ENCODE results near the gene THRAP3.
"Not testable (repeated sequence)": the region's sequence is repeated elsewhere in the genome, so short reads cannot be mapped to it uniquely, and the experiment has no call there.

The THRAP3 gene

GRCh38 chr1:36251794-36252481 lies 27.7 kb downstream of the THRAP3 start:
- no peak for DNase-seq (ENCODE audit: low spot score)
- no peak for TF ChIP-seq CTCF (IDR thresholded peaks at IDR 0.05; ENCODE audit: extremely low read depth, insufficient read depth, missing control alignments)
- in situ Hi-C loops (cut with MboI; ENCODE audit: low pct_unique_long_range_greater_than_20kb, low sequenced_read_pairs, unreplicated experiment) = no loop called here

GRCh38 chr1:36252482-36252824 lies 28.2 kb downstream of the THRAP3 start:
- DNase-seq (ENCODE audit: low spot score); in situ Hi-C loops (cut with MboI; ENCODE audit: low pct_unique_long_range_greater_than_20kb, low sequenced_read_pairs, unreplicated experiment): not testable (repeated sequence)

GRCh38 chr1:36253161-36253862 lies 29.1 kb downstream of the THRAP3 start:
- in situ Hi-C loops (cut with MboI; ENCODE audit: low pct_unique_long_range_greater_than_20kb, low sequenced_read_pairs, unreplicated experiment) = no loop called here
- TF ChIP-seq CTCF (IDR thresholded peaks at IDR 0.05; ENCODE audit: extremely low read depth, insufficient read depth, missing control alignments) = no peak

GRCh38 chr1:36256558-36257374 lies 32.5 kb downstream of the THRAP3 start:
- no peak for TF ChIP-seq CTCF (IDR thresholded peaks at IDR 0.05; ENCODE audit: extremely low read depth, insufficient read depth, missing control alignments)
- in situ Hi-C loops (cut with MboI; ENCODE audit: low pct_unique_long_range_greater_than_20kb, low sequenced_read_pairs, unreplicated experiment) = no loop called here
- peak; percentile 35 for DNase-seq (ENCODE audit: low spot score)

More at GRCh38 chr1:36253161-36253862, 29.1 kb downstream of the THRAP3 start:
- DNase-seq (ENCODE audit: low spot score) = no peak

- DNase-seq (ENCODE audit: low spot score) = no peak
- in situ Hi-C loops (cut with MboI; ENCODE audit: low pct_unique_long_range_greater_than_20kb, low sequenced_read_pairs, unreplicated experiment) = no loop called here
These were observed 33.1 kb downstream of the THRAP3 start for GRCh38 chr1:36257375-36257767.

GRCh38 chr1:36258960-36259344 lies 34.7 kb downstream of the THRAP3 start:
- DNase-seq (ENCODE audit: low spot score) = no peak
- in situ Hi-C loops (cut with MboI; ENCODE audit: low pct_unique_long_range_greater_than_20kb, low sequenced_read_pairs, unreplicated experiment) = no loop called here
- TF ChIP-seq CTCF (IDR thresholded peaks at IDR 0.05; ENCODE audit: extremely low read depth, insufficient read depth, missing control alignments) = no peak

More at GRCh38 chr1:36257375-36257767, 33.1 kb downstream of the THRAP3 start:
- TF ChIP-seq CTCF (IDR thresholded peaks at IDR 0.05; ENCODE audit: extremely low read depth, insufficient read depth, missing control alignments) = no peak

Data from GM13977 (cell line).